ENCODE results near the gene SLC25A22.

SLC25A22 gene

GRCh38 chr11:789943-790342, 8.1 kb downstream of the SLC25A22 start, which contains the start of gene CEND1:
CEND1 (minus strand) TSS chr11:790090; CDS start chr11:788576, 1,514 bp downstream.
- Histone ChIP-seq H3K27ac (ENCODE audit: low read depth, low read length) (no peak within 1 kb of the TSS), H4K20me1 (ENCODE audit: low read depth, low read length) (no peaks in the 10 kb centered on the region), H3K4me3 (ENCODE audit: insufficient read depth, low read length, poor library complexity, severe bottlenecking) (peak within 1 kb of the TSS; percentile 49), H3K9me2 (replicated peaks; ENCODE audit: insufficient read depth, low read length) (no peaks in the 10 kb centered on the region), H3K27me3 (ENCODE audit: low read length) (no peaks in the 10 kb centered on the region), H3K36me3 (ENCODE audit: low read length) (no peaks in the 10 kb centered on the region), H3K9me3 (ENCODE audit: insufficient read depth, low read length) (no peaks in the 10 kb centered on the region), H3F3A (ENCODE audit: insufficient read depth) (peaks cover 4% of the 10 kb centered on the region; the same call in 1 of the 2 replicates), H3K9ac (ENCODE audit: low read length) (peak within 1 kb of the TSS; percentile 47), H3K4me2 (ENCODE audit: low read depth, low read length, poor library complexity, severe bottlenecking) (peak within 1 kb of the TSS; percentile 54), H3K79me2 (ENCODE audit: insufficient read depth, low read length) (no peaks in the 10 kb centered on the region), H2AFZ (ENCODE audit: low read depth, low read length, severe bottlenecking) (no peak within 1 kb of the TSS)
- TF ChIP-seq CTCF (IDR thresholded peaks at IDR 0.05; ENCODE audit: insufficient read depth, low read length, poor library complexity, severe bottlenecking), result no peak
- TF ChIP-seq EZH2phosphoT487 (conservative IDR thresholded peaks at IDR 0.05; ENCODE audit: low read length), result no peak

GRCh38 chr11:788953-789940, 8.8 kb downstream of the SLC25A22 start:
- Histone ChIP-seq H3K79me2 (ENCODE audit: insufficient read depth, low read length) (no peaks in the 10 kb centered on the region), H3K9me2 (replicated peaks; ENCODE audit: insufficient read depth, low read length) (no peaks in the 10 kb centered on the region), H3K27ac (ENCODE audit: low read depth, low read length) (no peak overlapping the region), H3K9me3 (ENCODE audit: insufficient read depth, low read length) (no peaks in the 10 kb centered on the region), H4K20me1 (ENCODE audit: low read depth, low read length) (no peaks in the 10 kb centered on the region), H3K27me3 (ENCODE audit: low read length) (no peaks in the 10 kb centered on the region), H2AFZ (ENCODE audit: low read depth, low read length, severe bottlenecking) (no peak overlapping the region), H3K4me2 (ENCODE audit: low read depth, low read length, poor library complexity, severe bottlenecking) (peak overlapping the region; percentile 54), H3K36me3 (ENCODE audit: low read length) (no peaks in the 10 kb centered on the region), H3F3A (ENCODE audit: insufficient read depth) (peaks cover 6% of the 10 kb centered on the region; the same call in 1 of the 2 replicates), H3K4me3 (ENCODE audit: insufficient read depth, low read length, poor library complexity, severe bottlenecking) (peak overlapping the region; percentile 49), H3K9ac (ENCODE audit: low read length) (peak overlapping the region; percentile 47)
- TF ChIP-seq EZH2phosphoT487 (conservative IDR thresholded peaks at IDR 0.05; ENCODE audit: low read length), result no peak
- no peak for TF ChIP-seq CTCF (IDR thresholded peaks at IDR 0.05; ENCODE audit: insufficient read depth, low read length, poor library complexity, severe bottlenecking)

GRCh38 chr11:788009-788640, 10.0 kb downstream of the SLC25A22 start:
- no peaks in the 10 kb centered on the region for H3K27me3 ChIP-seq (ENCODE audit: low read length)
- no peaks in the 10 kb centered on the region for H4K20me1 ChIP-seq (ENCODE audit: low read depth, low read length)
- H3K9me2 ChIP-seq (replicated peaks; ENCODE audit: insufficient read depth, low read length), result no peaks in the 10 kb centered on the region
- no peaks in the 10 kb centered on the region for H3K9me3 ChIP-seq (ENCODE audit: insufficient read depth, low read length)
- TF ChIP-seq EZH2phosphoT487 (conservative IDR thresholded peaks at IDR 0.05; ENCODE audit: low read length) (no peak), CTCF (IDR thresholded peaks at IDR 0.05; ENCODE audit: insufficient read depth, low read length, poor library complexity, severe bottlenecking) (peak; percentile 16)
- peaks cover 6% of the 10 kb centered on the region; the same call in 1 of the 2 replicates for H3F3A ChIP-seq (ENCODE audit: insufficient read depth)
- no peak overlapping the region for H2AFZ ChIP-seq (ENCODE audit: low read depth, low read length, severe bottlenecking)
- no peaks in the 10 kb centered on the region for H3K36me3 ChIP-seq (ENCODE audit: low read length)
- no peak overlapping the region for H3K9ac ChIP-seq (ENCODE audit: low read length)
- H3K4me3 ChIP-seq (ENCODE audit: insufficient read depth, low read length, poor library complexity, severe bottlenecking), result no peak overlapping the region
- no peak overlapping the region for H3K27ac ChIP-seq (ENCODE audit: low read depth, low read length)
- H3K4me2 ChIP-seq (ENCODE audit: low read depth, low read length, poor library complexity, severe bottlenecking), result no peak overlapping the region
- H3K79me2 ChIP-seq (ENCODE audit: insufficient read depth, low read length), result no peaks in the 10 kb centered on the region
